ENCODE measurements around the gene CXXC5.

Gene CXXC5

DNA sequence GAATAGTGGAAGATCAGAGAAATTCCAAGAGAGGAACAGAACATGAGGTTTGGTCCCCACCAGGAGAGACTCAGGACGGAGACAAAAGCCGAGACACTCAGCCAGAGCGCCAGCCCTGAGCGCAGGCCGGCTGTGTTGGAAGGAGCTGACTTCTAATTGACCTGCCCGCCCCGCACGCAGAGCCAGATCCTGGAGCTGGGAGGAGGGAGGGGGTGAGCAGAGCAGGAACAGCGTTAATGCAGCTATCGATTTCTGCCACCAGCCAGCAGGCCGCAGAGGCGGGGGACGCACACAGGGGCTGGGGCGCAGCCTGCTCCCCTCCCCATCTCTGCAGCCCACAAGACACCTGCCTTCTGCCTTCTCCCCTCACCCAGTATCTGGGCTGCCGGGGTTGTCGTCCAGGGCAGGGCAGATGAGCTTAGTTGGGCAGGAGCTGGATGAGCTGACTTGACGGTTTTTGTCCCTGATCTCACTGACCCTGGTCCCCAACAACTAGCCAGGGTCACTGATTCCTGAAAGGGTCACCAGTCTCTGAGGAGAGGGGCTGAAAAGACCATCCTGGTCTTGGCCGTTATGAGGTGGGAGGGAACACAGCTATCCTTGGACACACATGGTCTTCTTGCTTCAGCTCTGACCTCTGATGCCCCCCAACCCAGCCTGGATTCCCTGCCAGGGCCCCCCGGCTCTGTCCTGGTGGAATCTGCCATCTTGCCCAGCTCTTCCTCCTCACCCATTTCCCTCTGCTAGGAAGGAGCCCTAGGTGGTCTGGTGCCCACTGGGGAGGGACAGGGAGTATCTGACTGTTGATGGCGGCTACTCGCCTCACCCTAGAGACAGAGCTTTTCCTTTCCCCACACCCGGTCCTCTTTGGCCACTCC, 29.8 kb downstream of the CXXC5 start:
- TF ChIP-seq CTCF (IDR thresholded peaks at IDR 0.05; ENCODE audit: low read length, missing control alignments): no peak
- H3K4me3 ChIP-seq (replicated peaks; ENCODE audit: low read depth, low read length): no peak overlapping the region
- no peak for DNase-seq (ENCODE audit: low read depth)

DNA sequence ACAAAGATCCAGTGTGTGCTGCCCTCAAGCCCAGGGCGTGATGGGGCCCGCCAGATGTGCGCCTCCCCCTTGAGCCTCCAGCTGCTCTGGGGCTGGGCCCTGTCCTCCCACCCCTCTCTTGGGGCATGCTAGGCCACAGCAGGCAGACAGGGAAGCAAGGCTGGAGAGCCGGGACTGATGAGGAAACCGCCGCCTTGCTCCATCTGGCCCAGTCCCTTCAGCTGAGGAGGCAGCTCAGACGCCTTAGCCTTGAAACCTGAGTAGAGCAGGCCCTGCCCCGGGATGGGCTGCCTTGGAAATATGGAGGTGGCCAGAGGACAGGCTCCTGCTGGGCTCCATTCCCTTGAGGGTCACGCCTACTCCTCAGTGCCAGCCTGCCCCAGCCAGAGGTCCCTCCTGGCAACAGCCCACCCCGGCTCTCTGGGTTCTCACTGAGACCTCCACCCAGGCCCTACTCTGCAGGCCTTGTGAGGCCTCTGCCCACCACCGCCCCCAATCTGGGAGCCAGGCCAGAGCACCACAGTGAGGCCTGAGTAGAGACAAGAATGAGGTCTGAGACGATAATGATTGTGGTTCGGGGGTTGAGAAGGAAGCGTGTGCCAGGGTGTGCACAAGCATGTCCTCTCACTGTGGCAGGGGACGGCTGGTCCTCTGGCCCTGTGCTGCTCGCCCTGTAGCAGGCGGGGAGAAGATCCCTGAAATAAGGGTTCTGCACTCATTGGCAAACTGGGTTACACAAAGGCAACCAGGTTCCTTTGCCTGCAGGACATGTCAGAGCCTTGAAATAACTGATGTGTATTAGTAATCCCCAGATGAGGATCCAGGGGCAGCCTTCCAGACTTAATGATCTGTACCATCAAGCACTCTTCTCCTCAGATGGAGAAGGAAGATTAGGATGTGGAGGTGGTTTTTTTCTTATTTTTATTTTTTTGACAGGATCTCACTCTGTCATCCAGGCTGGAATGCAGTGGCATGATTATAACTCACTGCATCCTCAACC, 30.9 kb downstream of the CXXC5 start:
- no peak overlapping the region for H3K4me3 ChIP-seq (replicated peaks; ENCODE audit: low read depth, low read length)
- DNase-seq (ENCODE audit: low read depth): no peak
- no peak for TF ChIP-seq CTCF (IDR thresholded peaks at IDR 0.05; ENCODE audit: low read length, missing control alignments)

DNA sequence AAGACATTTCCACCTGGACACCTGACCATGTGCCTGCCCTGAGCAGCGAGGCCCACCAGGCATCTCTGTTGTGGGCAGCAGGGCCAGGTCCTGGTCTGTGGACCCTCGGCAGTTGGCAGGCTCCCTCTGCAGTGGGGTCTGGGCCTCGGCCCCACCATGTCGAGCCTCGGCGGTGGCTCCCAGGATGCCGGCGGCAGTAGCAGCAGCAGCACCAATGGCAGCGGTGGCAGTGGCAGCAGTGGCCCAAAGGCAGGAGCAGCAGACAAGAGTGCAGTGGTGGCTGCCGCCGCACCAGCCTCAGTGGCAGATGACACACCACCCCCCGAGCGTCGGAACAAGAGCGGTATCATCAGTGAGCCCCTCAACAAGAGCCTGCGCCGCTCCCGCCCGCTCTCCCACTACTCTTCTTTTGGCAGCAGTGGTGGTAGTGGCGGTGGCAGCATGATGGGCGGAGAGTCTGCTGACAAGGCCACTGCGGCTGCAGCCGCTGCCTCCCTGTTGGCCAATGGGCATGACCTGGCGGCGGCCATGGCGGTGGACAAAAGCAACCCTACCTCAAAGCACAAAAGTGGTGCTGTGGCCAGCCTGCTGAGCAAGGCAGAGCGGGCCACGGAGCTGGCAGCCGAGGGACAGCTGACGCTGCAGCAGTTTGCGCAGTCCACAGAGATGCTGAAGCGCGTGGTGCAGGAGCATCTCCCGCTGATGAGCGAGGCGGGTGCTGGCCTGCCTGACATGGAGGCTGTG, 32.4 kb downstream of the CXXC5 start:
- no peak for DNase-seq (ENCODE audit: low read depth)
- no peak for TF ChIP-seq CTCF (IDR thresholded peaks at IDR 0.05; ENCODE audit: low read length, missing control alignments)
- no peak overlapping the region for H3K4me3 ChIP-seq (replicated peaks; ENCODE audit: low read depth, low read length)

GRCh38 chr5:139681112-139681458, 32.9 kb downstream of the CXXC5 start:
- no peak overlapping the region for H3K4me3 ChIP-seq (replicated peaks; ENCODE audit: low read depth, low read length)
- no peak for DNase-seq (ENCODE audit: low read depth)
- TF ChIP-seq CTCF (IDR thresholded peaks at IDR 0.05; ENCODE audit: low read length, missing control alignments): no peak

DNA sequence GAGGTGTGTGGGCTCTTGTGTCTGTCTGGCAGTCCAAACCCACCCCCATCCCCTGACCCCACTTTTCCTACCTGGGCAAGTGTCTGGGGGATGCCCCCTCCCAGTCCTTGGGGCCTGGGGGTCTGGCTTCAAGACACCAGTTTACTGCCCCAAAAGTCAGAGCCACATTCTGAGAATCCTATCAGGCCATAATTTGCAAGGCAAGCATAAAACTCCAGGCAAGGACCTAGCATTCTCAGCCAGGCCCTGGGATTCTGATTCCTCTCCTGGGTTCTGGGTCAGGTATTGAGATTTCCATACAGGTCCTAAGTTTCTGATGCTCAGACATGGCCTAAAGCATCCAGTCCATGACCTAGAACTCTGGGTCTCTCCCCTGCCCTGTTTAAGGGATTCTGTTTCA, 33.3 kb downstream of the CXXC5 start:
- no peak for DNase-seq (ENCODE audit: low read depth)
- H3K4me3 ChIP-seq (replicated peaks; ENCODE audit: low read depth, low read length): no peak overlapping the region
- no peak for TF ChIP-seq CTCF (IDR thresholded peaks at IDR 0.05; ENCODE audit: low read length, missing control alignments)

Data from fibroblast of pulmonary artery (primary cell).